Measurements from ENCODE around the gene UBASH3B.
"Not testable (repeated sequence)": the region's sequence is repeated elsewhere in the genome, so short reads cannot be mapped to it uniquely, and the experiment has no call there.

UBASH3B gene

GRCh38 chr11:122655527-122656072 is at the start of gene UBASH3B:
Gene UBASH3B (plus strand): TSS chr11:122655722. CDS start chr11:122656050, 328 bp downstream.
- DNase-seq, result peak; percentile 68

- not testable (repeated sequence) for DNase-seq
Measured at GRCh38 chr11:122607162-122607561, 48.4 kb upstream of the UBASH3B start.

GRCh38 chr11:122612123-122612824 is 43.2 kb upstream of the UBASH3B start:
- no peak for DNase-seq

- DNase-seq, result no peak
Measured at GRCh38 chr11:122616718-122617117, 38.8 kb upstream of the UBASH3B start.

GRCh38 chr11:122617297-122617696 is 38.2 kb upstream of the UBASH3B start:
- DNase-seq, result no peak

- DNase-seq, result no peak
Measured at GRCh38 chr11:122617926-122618325, 37.6 kb upstream of the UBASH3B start.

GRCh38 chr11:122618927-122619326 is 36.6 kb upstream of the UBASH3B start:
- no peak for DNase-seq

GRCh38 chr11:122619757-122620156 is 35.8 kb upstream of the UBASH3B start:
- DNase-seq, result no peak

- DNase-seq, result not testable (repeated sequence)
Measured at GRCh38 chr11:122625501-122625900, 30.0 kb upstream of the UBASH3B start.

GRCh38 chr11:122625976-122626665 is 29.4 kb upstream of the UBASH3B start:
- DNase-seq, result no peak

- DNase-seq, result no peak
Measured at GRCh38 chr11:122627745-122628144, 27.8 kb upstream of the UBASH3B start.

GRCh38 chr11:122628810-122629555 is 26.5 kb upstream of the UBASH3B start:
- DNase-seq, result peak; percentile 75

GRCh38 chr11:122632181-122632824 is 23.2 kb upstream of the UBASH3B start:
- no peak for DNase-seq

- no peak for DNase-seq
Measured at GRCh38 chr11:122633219-122633829, 22.2 kb upstream of the UBASH3B start.

GRCh38 chr11:122634501-122634900 is 21.0 kb upstream of the UBASH3B start:
- DNase-seq, result no peak

GRCh38 chr11:122637541-122637940 is 18.0 kb upstream of the UBASH3B start:
- no peak for DNase-seq

- DNase-seq, result no peak
Measured at GRCh38 chr11:122642472-122642922, 13.0 kb upstream of the UBASH3B start.

- no peak for DNase-seq
Measured at GRCh38 chr11:122642971-122643370, 12.6 kb upstream of the UBASH3B start.

GRCh38 chr11:122645847-122646246 is 9.7 kb upstream of the UBASH3B start:
- DNase-seq, result no peak

GRCh38 chr11:122646549-122647340 is 8.8 kb upstream of the UBASH3B start:
- DNase-seq, result no peak

GRCh38 chr11:122647736-122648275 is 7.7 kb upstream of the UBASH3B start:
- DNase-seq, result no peak

Measured in stimulated activated CD4-positive, alpha-beta T cell treated with anti-CD3 and anti-CD28 coated beads, Interleukin-4, amount 100 ng/mL, for 24 hours (primary cell).